Stimulated activated naive CD8-positive, alpha-beta T cell treated with anti-CD3 and anti-CD28 coated beads, Interleukin-15, amount 100 ng/mL, for 72 hours (primary cell): Measurements from ENCODE around the gene IRF2BP2.

Source experiments
- ATAC-seq: fragments of 150-1000 bp; cut with Tn5 transposase; 2 replicates; pipeline ENCODE4 v1.10.0; 2021; ENCODE audit warnings: mild to moderate bottlenecking, moderate library complexity
- DNase-seq, 2 donors: peaks; one replicate each; pipeline ENCODE4 v3.0.0; 2021 to 2022
- H3K27ac Mint-ChIP-seq, 2 donors: one replicate each; pipeline ENCODE4 v1.8.0; 2022; ENCODE audit warnings: mild to moderate bottlenecking in 2 of 2, mixed read lengths in 2 of 2, moderate library complexity in 2 of 2
- H3K27me3 Mint-ChIP-seq: one replicate; pipeline ENCODE4 v1.8.0; 2022; ENCODE audit warnings: mixed read lengths
- H3K4me1 Mint-ChIP-seq: one replicate; pipeline ENCODE4 v1.8.0; 2022; ENCODE audit warnings: mild to moderate bottlenecking, mixed read lengths
- H3K4me3 Mint-ChIP-seq, 2 donors: one replicate each; pipeline ENCODE4 v1.8.0; 2022; ENCODE audit warnings: mild to moderate bottlenecking in 2 of 2, mixed read lengths in 2 of 2, moderate library complexity in 1 of 2
- H3K9me3 Mint-ChIP-seq, 2 donors: one replicate each; pipeline ENCODE4 v1.8.0; 2022; ENCODE audit warnings: mixed read lengths in 2 of 2

Gene IRF2BP2

GRCh38 chr1:234610061-234610665 lies at the start of gene IRF2BP2:
IRF2BP2 (minus strand) TSS chr1:234610178; CDS start chr1:234609494, 684 bp downstream.
- H3K27me3 Mint-ChIP-seq = no peaks in the 10 kb centered on the region
- H3K27ac Mint-ChIP-seq = peak within 1 kb of the TSS; percentile 96 to 99
- H3K9me3 Mint-ChIP-seq = no peaks in the 10 kb centered on the region
- peaks cover 37% of the 10 kb centered on the region for H3K4me1 Mint-ChIP-seq
- DNase-seq (peak; percentile 89), ATAC-seq (peak; percentile 8)
- peak within 1 kb of the TSS; percentile 86 to 89 for H3K4me3 Mint-ChIP-seq

- DNase-seq (no peak), ATAC-seq (no peak)
- Mint-ChIP-seq H3K4me3 (no peak overlapping the region), H3K4me1 (peaks cover 22% of the 10 kb centered on the region), H3K27ac (no peak overlapping the region), H3K27me3 (no peaks in the 10 kb centered on the region), H3K9me3 (no peaks in the 10 kb centered on the region)
Measured at GRCh38 chr1:234659538-234659937, 49.6 kb upstream of the IRF2BP2 start.

DNA sequence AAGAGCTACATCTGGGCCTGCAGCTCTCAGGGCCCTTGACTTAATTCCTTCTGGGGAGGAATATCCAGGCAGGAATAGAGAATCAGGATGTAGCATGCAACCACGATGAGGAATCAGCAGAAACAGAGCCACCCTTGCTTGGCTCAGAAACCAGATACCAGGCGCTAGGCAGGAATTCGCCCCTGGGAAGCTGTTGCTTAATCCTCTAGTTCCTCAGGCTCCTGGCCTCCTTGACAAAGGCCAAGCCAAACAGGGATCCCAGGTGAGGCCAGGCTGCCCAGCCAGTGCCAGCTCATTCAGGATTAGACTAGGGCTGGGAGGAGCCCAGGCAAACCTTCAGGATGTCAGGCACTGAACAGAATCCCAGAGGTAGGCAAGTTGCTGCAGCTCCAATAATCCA lies 48.2 kb upstream of the IRF2BP2 start:
- Mint-ChIP-seq H3K4me1 (peaks cover 22% of the 10 kb centered on the region), H3K9me3 (no peaks in the 10 kb centered on the region), H3K27me3 (no peaks in the 10 kb centered on the region), H3K4me3 (no peak overlapping the region), H3K27ac (no peak overlapping the region)
- DNase-seq (no peak), ATAC-seq (no peak)

DNA sequence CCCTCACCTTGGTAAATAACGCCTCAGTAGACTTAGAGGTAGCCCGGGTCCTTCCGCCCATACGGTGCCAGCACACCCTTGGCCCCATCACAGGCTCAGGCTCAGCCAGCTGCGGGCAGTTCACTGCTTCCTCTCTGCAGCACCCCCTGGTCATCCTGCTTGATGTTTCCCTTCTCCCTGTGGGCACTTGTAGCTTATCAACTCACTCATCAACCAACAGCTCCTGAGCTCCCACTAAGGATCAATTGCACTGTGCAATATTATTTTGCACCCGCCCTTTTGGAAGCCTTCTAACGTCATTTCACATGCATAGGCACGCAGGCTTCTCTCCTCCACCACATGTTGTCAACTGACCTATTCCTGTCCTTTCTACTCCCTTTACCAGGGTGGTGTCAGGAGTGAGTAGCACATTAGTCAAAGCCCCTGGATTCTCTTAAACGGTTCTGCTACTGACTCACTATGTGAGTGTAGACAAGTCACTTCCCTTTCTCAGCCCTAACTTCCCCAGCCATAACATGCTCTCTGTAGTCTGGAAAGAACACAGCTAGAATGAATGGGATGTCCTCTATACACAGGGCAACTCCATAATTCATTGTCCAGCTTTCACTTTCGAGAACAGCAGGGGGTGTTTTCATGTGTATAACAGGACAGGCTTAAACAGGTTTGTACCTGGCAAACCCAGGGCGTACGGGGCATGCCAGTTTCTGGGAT lies 47.1 kb upstream of the IRF2BP2 start:
- ATAC-seq = peak; percentile 80
- Mint-ChIP-seq H3K4me1 (peaks cover 22% of the 10 kb centered on the region), H3K27me3 (no peaks in the 10 kb centered on the region), H3K9me3 (no peaks in the 10 kb centered on the region), H3K4me3 (no peak overlapping the region), H3K27ac (peak overlapping the region in 1 of 2 donors; percentile 51)
- DNase-seq = no peak

DNA sequence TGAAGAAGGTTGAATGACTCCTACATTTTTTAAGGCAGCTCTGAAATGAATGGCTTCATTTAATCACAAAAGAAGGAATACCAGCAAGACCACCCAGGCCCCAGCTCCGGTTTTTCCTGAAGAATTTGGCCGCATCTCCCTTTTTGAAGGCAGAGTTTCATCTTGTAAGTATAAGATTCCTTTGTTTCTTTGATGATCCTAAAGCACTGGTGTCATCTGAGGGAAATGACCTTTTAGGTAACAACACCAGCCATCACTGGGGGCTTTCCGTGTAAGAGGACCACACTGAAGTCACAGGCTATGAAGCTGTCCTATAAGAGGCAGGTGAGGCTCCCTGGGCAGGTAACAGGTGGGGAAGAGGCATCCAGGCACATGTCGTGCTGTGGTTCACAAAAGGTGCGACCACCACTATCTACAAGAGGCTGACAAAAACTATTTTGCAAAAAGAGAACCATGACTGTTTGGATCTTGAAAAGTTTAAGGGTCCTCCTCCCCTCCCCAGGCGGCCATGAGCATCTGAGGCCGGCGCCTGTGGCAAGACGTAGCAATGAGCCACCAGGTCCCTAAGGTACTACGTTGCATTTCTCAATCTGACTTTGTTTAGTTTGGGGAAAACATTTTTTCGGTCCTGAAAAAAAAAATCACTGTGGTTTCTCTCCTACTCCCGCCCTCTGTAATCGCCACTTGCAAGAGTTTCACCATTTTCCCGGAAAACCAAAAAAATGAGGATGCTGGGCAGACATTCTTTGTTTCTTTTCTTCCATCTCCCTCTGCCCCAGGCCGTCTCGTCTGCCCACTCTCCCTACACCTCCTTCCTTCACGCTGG lies 46.3 kb upstream of the IRF2BP2 start:
- Mint-ChIP-seq H3K27ac (no peak overlapping the region), H3K9me3 (no peaks in the 10 kb centered on the region), H3K27me3 (no peaks in the 10 kb centered on the region), H3K4me3 (no peak overlapping the region), H3K4me1 (peaks cover 16% of the 10 kb centered on the region)
- DNase-seq (no peak), ATAC-seq (no peak)

- DNase-seq = no peak
- peaks cover 16% of the 10 kb centered on the region for H3K4me1 Mint-ChIP-seq
- H3K27ac Mint-ChIP-seq = no peak overlapping the region
- H3K9me3 Mint-ChIP-seq = no peaks in the 10 kb centered on the region
- no peak for ATAC-seq
- no peaks in the 10 kb centered on the region for H3K27me3 Mint-ChIP-seq
- no peak overlapping the region for H3K4me3 Mint-ChIP-seq
Measured at GRCh38 chr1:234655328-234656069, 45.5 kb upstream of the IRF2BP2 start.

- H3K27ac Mint-ChIP-seq = no peak overlapping the region
- H3K27me3 Mint-ChIP-seq = no peaks in the 10 kb centered on the region
- H3K4me1 Mint-ChIP-seq = peaks cover 16% of the 10 kb centered on the region
- no peak for DNase-seq
- no peak for ATAC-seq
- H3K4me3 Mint-ChIP-seq = no peak overlapping the region
- H3K9me3 Mint-ChIP-seq = no peaks in the 10 kb centered on the region
Measured at GRCh38 chr1:234654002-234654733, 44.2 kb upstream of the IRF2BP2 start.

DNA sequence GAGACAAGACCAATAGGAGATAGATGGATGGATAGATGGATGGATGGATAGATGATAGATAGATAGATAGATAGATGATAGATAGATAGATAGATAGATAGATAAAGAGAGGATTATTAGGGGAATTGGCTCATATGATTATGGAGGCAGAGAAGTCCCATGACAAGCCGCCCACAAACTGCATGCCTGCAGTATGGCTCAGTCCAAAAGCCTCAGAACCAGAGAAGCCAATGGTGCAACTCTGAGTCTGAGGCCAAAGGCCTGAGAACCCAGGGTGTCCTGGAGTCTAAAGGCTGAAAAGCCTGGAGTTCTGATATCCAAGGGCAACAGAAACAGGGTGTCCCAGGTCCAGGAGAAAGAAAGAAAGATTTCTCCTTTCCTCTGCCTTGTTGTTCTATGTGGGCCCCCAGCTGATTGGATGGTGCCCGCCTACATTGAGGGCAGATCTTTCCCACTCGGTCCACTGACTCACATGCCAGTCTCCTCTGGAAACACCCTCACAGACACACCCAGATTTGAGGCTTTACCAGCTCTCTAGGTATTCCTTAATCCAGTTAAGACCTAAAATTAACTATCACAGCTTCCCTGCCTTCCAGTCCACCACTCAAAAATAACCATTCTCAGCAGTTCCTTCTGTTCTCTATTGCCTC lies 39.6 kb upstream of the IRF2BP2 start:
- H3K4me1 Mint-ChIP-seq = no peaks in the 10 kb centered on the region
- no peak overlapping the region for H3K4me3 Mint-ChIP-seq
- DNase-seq (no peak), ATAC-seq (no peak)
- peaks cover 8 to 9% of the 10 kb centered on the region in 2 donors for H3K9me3 Mint-ChIP-seq
- H3K27ac Mint-ChIP-seq = no peak overlapping the region
- no peaks in the 10 kb centered on the region for H3K27me3 Mint-ChIP-seq

DNA sequence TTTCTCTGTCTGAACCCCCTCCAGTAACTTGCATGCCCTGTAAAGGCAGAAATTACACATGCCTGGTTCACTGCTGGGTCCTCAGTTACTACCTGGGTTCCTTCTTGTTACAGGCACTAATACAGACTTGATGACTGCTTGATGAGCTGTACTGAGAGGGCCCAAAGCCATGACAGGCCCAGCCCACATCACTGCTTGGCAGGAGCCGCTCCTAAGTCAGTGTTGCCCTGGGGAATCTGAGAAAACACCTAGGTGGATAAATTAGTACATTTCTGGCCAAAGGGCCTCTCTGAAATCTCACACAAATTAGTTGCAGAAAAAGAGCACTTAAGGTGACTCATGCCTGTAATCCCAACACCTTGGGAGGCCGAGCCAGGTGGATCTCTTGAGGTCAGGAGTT lies 37.8 kb upstream of the IRF2BP2 start:
- Mint-ChIP-seq H3K27ac (no peak overlapping the region), H3K9me3 (peaks cover 8 to 9% of the 10 kb centered on the region in 2 donors), H3K27me3 (no peaks in the 10 kb centered on the region), H3K4me1 (no peaks in the 10 kb centered on the region), H3K4me3 (no peak overlapping the region)
- no peak for DNase-seq
- no peak for ATAC-seq

GRCh38 chr1:234647245-234647644 lies 37.3 kb upstream of the IRF2BP2 start:
- DNase-seq (no peak), ATAC-seq (no peak)
- Mint-ChIP-seq H3K27ac (no peak overlapping the region), H3K9me3 (peaks cover 8 to 9% of the 10 kb centered on the region in 2 donors), H3K27me3 (no peaks in the 10 kb centered on the region), H3K4me3 (no peak overlapping the region), H3K4me1 (no peaks in the 10 kb centered on the region)

DNA sequence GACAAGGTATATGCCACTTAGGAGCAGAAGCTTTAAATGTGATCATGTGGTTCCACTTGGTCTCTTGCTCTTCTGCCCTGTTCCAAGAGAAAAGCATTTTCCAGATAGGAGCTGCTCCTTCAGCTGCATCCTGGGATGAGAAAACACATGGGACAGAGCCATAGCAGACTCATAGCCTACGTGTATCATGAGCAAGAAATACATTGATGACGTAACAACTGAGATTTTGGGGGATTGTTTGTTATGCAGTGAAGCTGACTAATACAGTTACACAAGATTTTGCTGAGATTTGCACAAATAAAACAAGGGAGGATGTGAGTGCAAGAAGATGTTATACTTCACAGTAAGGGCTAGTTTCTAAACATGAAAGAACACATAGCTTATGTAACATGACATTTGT lies 36.0 kb upstream of the IRF2BP2 start:
- H3K27ac Mint-ChIP-seq = no peak overlapping the region
- H3K4me1 Mint-ChIP-seq = no peaks in the 10 kb centered on the region
- DNase-seq (no peak), ATAC-seq (no peak)
- peaks cover 8 to 9% of the 10 kb centered on the region in 2 donors for H3K9me3 Mint-ChIP-seq
- no peaks in the 10 kb centered on the region for H3K27me3 Mint-ChIP-seq
- H3K4me3 Mint-ChIP-seq = no peak overlapping the region

DNA sequence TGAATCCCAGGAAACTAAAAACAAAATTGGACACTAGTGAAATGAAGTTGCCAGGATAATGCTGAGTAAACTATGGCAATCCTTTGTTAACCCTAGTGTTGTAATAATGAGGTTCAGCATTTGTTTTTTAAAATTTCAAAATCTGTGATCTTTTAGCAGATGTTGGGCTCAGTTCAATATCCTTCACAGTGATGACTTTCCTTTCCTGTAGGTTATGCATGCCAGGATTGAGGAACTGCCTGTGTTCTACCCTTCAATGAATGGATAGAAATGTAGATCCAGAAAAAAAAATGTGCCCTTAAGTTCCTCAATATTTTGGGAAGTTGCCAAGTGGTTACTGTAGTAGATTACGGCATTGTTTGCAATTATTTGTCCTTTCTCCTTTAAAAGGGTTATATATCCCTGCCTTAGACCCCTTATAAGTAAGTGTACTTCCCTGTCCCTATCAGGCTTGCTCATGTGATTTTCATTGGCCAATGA lies 35.5 kb upstream of the IRF2BP2 start:
- no peak overlapping the region for H3K27ac Mint-ChIP-seq
- H3K4me1 Mint-ChIP-seq = no peaks in the 10 kb centered on the region
- no peak for DNase-seq
- H3K27me3 Mint-ChIP-seq = no peaks in the 10 kb centered on the region
- H3K4me3 Mint-ChIP-seq = no peak overlapping the region
- ATAC-seq = no peak
- peaks cover 8 to 9% of the 10 kb centered on the region in 2 donors for H3K9me3 Mint-ChIP-seq

- H3K27me3 Mint-ChIP-seq = no peaks in the 10 kb centered on the region
- no peaks in the 10 kb centered on the region for H3K4me1 Mint-ChIP-seq
- H3K4me3 Mint-ChIP-seq = no peak overlapping the region
- ATAC-seq (no peak), DNase-seq (no peak)
- peaks cover 8 to 9% of the 10 kb centered on the region in 2 donors for H3K9me3 Mint-ChIP-seq
- H3K27ac Mint-ChIP-seq = peak overlapping the region in 1 of 2 donors; percentile 1
Measured at GRCh38 chr1:234644928-234645327, 35.0 kb upstream of the IRF2BP2 start.

- DNase-seq (no peak), ATAC-seq (no peak)
- no peaks in the 10 kb centered on the region for H3K27me3 Mint-ChIP-seq
- H3K9me3 Mint-ChIP-seq = peaks cover 8 to 9% of the 10 kb centered on the region in 2 donors
- no peak overlapping the region for H3K4me3 Mint-ChIP-seq
- no peak overlapping the region for H3K27ac Mint-ChIP-seq
- no peaks in the 10 kb centered on the region for H3K4me1 Mint-ChIP-seq
Measured at GRCh38 chr1:234643850-234644134, 33.8 kb upstream of the IRF2BP2 start.
